Measurements from ENCODE around the gene PP2D1.

- TF ChIP-seq TEAD4 (CRISPR knock-in tag; IDR thresholded peaks at IDR 0.05) (no peak), NFYB (CRISPR knock-in tag; conservative IDR thresholded peaks at IDR 0.05; ENCODE audit: low read depth) (no peak), NR3C1 (CRISPR knock-in tag; conservative IDR thresholded peaks at IDR 0.05; ENCODE audit: low read depth) (no peak), ETV6 (CRISPR knock-in tag; IDR thresholded peaks at IDR 0.05) (no peak), MLX (CRISPR knock-in tag; IDR thresholded peaks at IDR 0.05) (no peak), CTCF (IDR thresholded peaks at IDR 0.05) (no peak), SP1 (CRISPR knock-in tag; conservative IDR thresholded peaks at IDR 0.05) (no peak)
Measured at GRCh38 chr3:20042331-20042730, 30.3 kb upstream of the PP2D1 start.

Measured in WTC11 (cell line).